PC-3 (cell line): ENCODE results near the gene NOXA1. TPM values are rescaled to one million over a fixed set of nuclear protein-coding genes. Genes with fewer than 3 reads are reported as not detected.

ENCODE experiments used
- ATAC-seq: fragments of 200-7000 bp; cut with Tn5 transposase; 2 replicates; pipeline ENCODE4 v1.9.1; 2020; ENCODE audit warnings: mild to moderate bottlenecking, moderate library complexity
- BruUV-seq: library from RNA; stranded (reverse); fragments of 400-500 nt; replicated peaks from 2 replicates; lab custom pipeline; 2021; lab: Mats Ljungman, UMichigan
- CTCF ChIA-PET: fragments of 300-600 bp; sonication (Branson Sonifier 250); formaldehyde crosslinking; loops from one replicate; lab custom pipeline; 2022; ENCODE audit warnings: antibody characterized with exemption; lab: Charles Lee
- POLR2A ChIA-PET: fragments of 300-600 bp; sonication (Branson Sonifier 250); formaldehyde crosslinking; loops from one replicate; lab custom pipeline; 2022; ENCODE audit warnings: antibody characterized with exemption; ENCODE audit not compliant: unreplicated experiment; lab: Charles Lee
- DNase-seq: peaks from one replicate; pipeline ENCODE4 v3.0.0-alpha.2; 2015
- H2AFZ ChIP-seq: fragments of 300-600 bp; sonication (generic); 2 replicates; pipeline ENCODE4 v1.6.0; 2016; ENCODE audit warnings: antibody characterized with exemption, low read length
- H3F3A ChIP-seq: fragments of 300-600 bp; sonication (generic); one replicate; pipeline ENCODE4 v1.6.0; 2017; ENCODE audit warnings: antibody characterized with exemption, low read length, control low read depth, mild to moderate bottlenecking; ENCODE audit not compliant: unreplicated experiment
- H3K27ac ChIP-seq: fragments of 300-600 bp; sonication (generic); 2 replicates; pipeline ENCODE4 v1.5.1; 2016; ENCODE audit warnings: mild to moderate bottlenecking, low read length
- H3K27me3 ChIP-seq: fragments of 300-600 bp; sonication (generic); 2 replicates; pipeline ENCODE4 v1.6.1; 2016; ENCODE audit warnings: low read length, mixed read lengths
- H3K36me3 ChIP-seq: fragments of 300-600 bp; sonication (generic); 2 replicates; pipeline ENCODE4 v1.6.1; 2016; ENCODE audit warnings: low read depth, mixed run types, low read length, mixed read lengths
- H3K4me1 ChIP-seq: fragments of 300-600 bp; sonication (generic); 2 replicates; pipeline ENCODE4 v1.5.1; 2016; ENCODE audit warnings: low read length; ENCODE audit not compliant: insufficient read depth
- H3K4me2 ChIP-seq: fragments of 300-600 bp; sonication (generic); 2 replicates; pipeline ENCODE4 v1.6.0; 2016; ENCODE audit warnings: low read length
- H3K4me3 ChIP-seq: fragments of 300-600 bp; sonication (generic); 2 replicates; pipeline ENCODE4 v1.5.1; 2016; ENCODE audit warnings: mild to moderate bottlenecking, low read length, mixed read lengths
- H3K79me2 ChIP-seq: fragments of 300-600 bp; sonication (generic); 2 replicates; pipeline ENCODE4 v1.6.1; 2017; ENCODE audit warnings: low read length, mixed read lengths
- H3K9ac ChIP-seq: fragments of 300-600 bp; sonication (generic); 2 replicates; pipeline ENCODE4 v1.6.0; 2016; ENCODE audit warnings: mild to moderate bottlenecking, low read length
- H3K9me2 ChIP-seq: fragments of 300-600 bp; sonication (generic); replicated peaks from 2 replicates; pipeline ENCODE4 v1.6.1; 2016; ENCODE audit warnings: mixed run types, low read length, mixed read lengths
- H3K9me3 ChIP-seq: fragments of 300-600 bp; sonication (generic); 2 replicates; pipeline ENCODE4 v1.6.1; 2016; ENCODE audit warnings: low read length, mixed read lengths
- H4K20me1 ChIP-seq: fragments of 300-600 bp; sonication (generic); 2 replicates; pipeline ENCODE4 v1.6.1; 2016; ENCODE audit warnings: low read length, mixed read lengths
- CTCF ChIP-seq: fragments of 300-600 bp; sonication (generic); conservative IDR thresholded peaks from 2 replicates; pipeline ENCODE4 v1.5.1; 2017; ENCODE audit warnings: antibody characterized with exemption, low read depth, mild to moderate bottlenecking, low read length
- EZH2 ChIP-seq: fragments of 300-600 bp; sonication (generic); IDR thresholded peaks from one replicate; pipeline ENCODE4 v1.6.1; 2017; ENCODE audit warnings: antibody characterized with exemption, mild to moderate bottlenecking, low read length; ENCODE audit not compliant: unreplicated experiment
- EZH2phosphoT487 ChIP-seq: fragments of 300-600 bp; sonication (generic); IDR thresholded peaks from 2 replicates; pipeline ENCODE4 v1.6.1; 2018; ENCODE audit warnings: mild to moderate bottlenecking, antibody characterized with exemption, low read length, borderline replicate concordance
- intact Hi-C: fragments of 100-400 bp; cut with micrococcal nuclease; formaldehyde crosslinking; loops from 2 replicates; pipeline ENCODE4 v1.9.0; 2023
- total RNA-seq: library from RNA; depleted of rRNA; stranded (reverse); fragments of >200 nt; gene quantifications from 2 replicates; pipeline ENCODE4 v1.2.3, GENCODE V29; 2014

NOXA1 gene
- total RNA-seq, 1 experiment from 2014 or later: 0.51 TPM

GRCh38 chr9:137379761-137380161, 43.4 kb upstream of the NOXA1 start:
- intact Hi-C loops: no loop called here
- no peak for TF ChIP-seq CTCF
- TF ChIP-seq EZH2phosphoT487: no peak
- no peak for TF ChIP-seq EZH2
- no peak overlapping the region for H3K4me2 ChIP-seq
- no peak overlapping the region for H2AFZ ChIP-seq
- DNase-seq (no peak), ATAC-seq (no peak)
- H3K79me2 ChIP-seq: no peaks in the 10 kb centered on the region
- no peak overlapping the region for H3K4me3 ChIP-seq
- H3K27me3 ChIP-seq: no peaks in the 10 kb centered on the region
- no peaks in the 10 kb centered on the region for H3K9me3 ChIP-seq
- H3K4me1 ChIP-seq: no peaks in the 10 kb centered on the region
- no peak overlapping the region for H3K9ac ChIP-seq
- H4K20me1 ChIP-seq: no peaks in the 10 kb centered on the region
- ChIA-PET POLR2A (no interaction called here), CTCF (no interaction called here)
- no TSS peak for BruUV-seq
- no peaks in the 10 kb centered on the region for H3F3A ChIP-seq
- H3K36me3 ChIP-seq: no peaks in the 10 kb centered on the region
- H3K27ac ChIP-seq: no peak overlapping the region
- H3K9me2 ChIP-seq: no peaks in the 10 kb centered on the region

GRCh38 chr9:137380171-137380570, 43.0 kb upstream of the NOXA1 start:
- BruUV-seq: no TSS peak
- ChIA-PET CTCF (no interaction called here), POLR2A (no interaction called here)
- H2AFZ ChIP-seq: no peak overlapping the region
- H3K4me1 ChIP-seq: no peaks in the 10 kb centered on the region
- H3K9ac ChIP-seq: no peak overlapping the region
- ATAC-seq: no peak
- no peaks in the 10 kb centered on the region for H4K20me1 ChIP-seq
- H3K36me3 ChIP-seq: no peaks in the 10 kb centered on the region
- intact Hi-C loops: no loop called here
- TF ChIP-seq CTCF (no peak), EZH2phosphoT487 (no peak), EZH2 (no peak)
- no peaks in the 10 kb centered on the region for H3K9me3 ChIP-seq
- H3K4me2 ChIP-seq: no peak overlapping the region
- no peaks in the 10 kb centered on the region for H3K9me2 ChIP-seq
- no peaks in the 10 kb centered on the region for H3F3A ChIP-seq
- H3K27me3 ChIP-seq: no peaks in the 10 kb centered on the region
- H3K4me3 ChIP-seq: no peak overlapping the region
- no peaks in the 10 kb centered on the region for H3K79me2 ChIP-seq
- H3K27ac ChIP-seq: no peak overlapping the region
- DNase-seq: no peak

GRCh38 chr9:137380606-137381005, 42.6 kb upstream of the NOXA1 start:
- Histone ChIP-seq H3K4me1 (no peaks in the 10 kb centered on the region), H3K4me3 (no peak overlapping the region), H4K20me1 (no peaks in the 10 kb centered on the region), H3K27me3 (no peaks in the 10 kb centered on the region), H3K27ac (no peak overlapping the region), H3K9me2 (no peaks in the 10 kb centered on the region), H3K36me3 (no peaks in the 10 kb centered on the region), H3K4me2 (no peak overlapping the region), H3K79me2 (no peaks in the 10 kb centered on the region), H3K9ac (no peak overlapping the region), H3K9me3 (no peaks in the 10 kb centered on the region), H2AFZ (no peak overlapping the region), H3F3A (no peaks in the 10 kb centered on the region)
- POLR2A ChIA-PET: no interaction called here
- TF ChIP-seq CTCF (no peak), EZH2phosphoT487 (no peak), EZH2 (no peak)
- no peak for DNase-seq
- ATAC-seq: no peak
- intact Hi-C loops: no loop called here
- CTCF ChIA-PET: no interaction called here
- BruUV-seq: no TSS peak
